ENCODE results near the gene PLA2G6.
"Not testable (repeated sequence)": the region's sequence is repeated elsewhere in the genome, so short reads cannot be mapped to it uniquely, and the experiment has no call there.

PLA2G6 gene

GRCh38 chr22:38085501-38085900, 96.1 kb downstream of the PLA2G6 start:
- ATAC-seq: no peak
- no peak overlapping the region for H3K4me3 Mint-ChIP-seq
- DNase-seq: no peak
- H3K27me3 Mint-ChIP-seq: peaks cover 38% of the 10 kb centered on the region
- H3K4me1 Mint-ChIP-seq: peaks cover 11% of the 10 kb centered on the region
- H3K9me3 Mint-ChIP-seq: no peaks in the 10 kb centered on the region
- H3K27ac Mint-ChIP-seq: peak overlapping the region in 1 of 2 donors; percentile 35

- ATAC-seq: no peak
- Mint-ChIP-seq H3K4me1 (peaks cover 11% of the 10 kb centered on the region), H3K9me3 (no peaks in the 10 kb centered on the region), H3K27ac (no peak overlapping the region), H3K27me3 (peaks cover 43% of the 10 kb centered on the region), H3K4me3 (no peak overlapping the region)
- DNase-seq: no peak
Measured at GRCh38 chr22:38085056-38085455, 96.6 kb downstream of the PLA2G6 start.

GRCh38 chr22:38083931-38084631, 97.5 kb downstream of the PLA2G6 start, which contains the start of gene SLC16A8:
Gene SLC16A8, minus strand, starts transcription at chr22:38084184. Its CDS starts 1,311 bp downstream, at chr22:38082873.
- Mint-ChIP-seq H3K4me3 (no peak within 1 kb of the TSS), H3K27me3 (peaks cover 52% of the 10 kb centered on the region), H3K4me1 (peaks cover 11% of the 10 kb centered on the region), H3K27ac (no peak within 1 kb of the TSS), H3K9me3 (no peaks in the 10 kb centered on the region)
- no peak for ATAC-seq
- DNase-seq: no peak

- DNase-seq (no peak), ATAC-seq (no peak)
- Mint-ChIP-seq H3K4me3 (no peak overlapping the region), H3K4me1 (peaks cover 11% of the 10 kb centered on the region), H3K27me3 (peaks cover 48% of the 10 kb centered on the region), H3K27ac (no peak overlapping the region), H3K9me3 (no peaks in the 10 kb centered on the region)
Measured at GRCh38 chr22:38082986-38083710, 98.5 kb downstream of the PLA2G6 start.

- Mint-ChIP-seq H3K27ac (no peak overlapping the region), H3K27me3 (peaks cover 43% of the 10 kb centered on the region), H3K9me3 (no peaks in the 10 kb centered on the region), H3K4me1 (peaks cover 11% of the 10 kb centered on the region), H3K4me3 (peak overlapping the region; percentile 29 to 68)
- peak in 1 of 2 donors; percentile 28 for DNase-seq
- ATAC-seq: peak; percentile 64
Measured at GRCh38 chr22:38081941-38082828, 99.4 kb downstream of the PLA2G6 start.

- no peaks in the 10 kb centered on the region for H3K9me3 Mint-ChIP-seq
- DNase-seq: no peak
- H3K4me1 Mint-ChIP-seq: peaks cover 11% of the 10 kb centered on the region
- peak overlapping the region; percentile 29 to 68 for H3K4me3 Mint-ChIP-seq
- H3K27ac Mint-ChIP-seq: no peak overlapping the region
- ATAC-seq: no peak
- peaks cover 43% of the 10 kb centered on the region for H3K27me3 Mint-ChIP-seq
Measured at GRCh38 chr22:38081636-38081940, 100.0 kb downstream of the PLA2G6 start.

- DNase-seq: no peak
- H3K27me3 Mint-ChIP-seq: peaks cover 43% of the 10 kb centered on the region
- ATAC-seq: peak; percentile 57
- H3K27ac Mint-ChIP-seq: no peak overlapping the region
- peaks cover 11% of the 10 kb centered on the region for H3K4me1 Mint-ChIP-seq
- H3K9me3 Mint-ChIP-seq: no peaks in the 10 kb centered on the region
- peak overlapping the region in 1 of 2 donors; percentile 56 for H3K4me3 Mint-ChIP-seq
Measured at GRCh38 chr22:38080850-38081635, 100.6 kb downstream of the PLA2G6 start.

- H3K9me3 Mint-ChIP-seq: no peaks in the 10 kb centered on the region
- H3K4me1 Mint-ChIP-seq: peaks cover 11% of the 10 kb centered on the region
- peaks cover 43% of the 10 kb centered on the region for H3K27me3 Mint-ChIP-seq
- no peak for DNase-seq
- H3K27ac Mint-ChIP-seq: no peak overlapping the region
- peak overlapping the region in 1 of 2 donors; percentile 56 for H3K4me3 Mint-ChIP-seq
- ATAC-seq: no peak
Measured at GRCh38 chr22:38080474-38080849, 101.2 kb downstream of the PLA2G6 start.

- Mint-ChIP-seq H3K4me3 (no peak overlapping the region), H3K9me3 (no peaks in the 10 kb centered on the region), H3K4me1 (peaks cover 11% of the 10 kb centered on the region), H3K27me3 (peaks cover 43% of the 10 kb centered on the region), H3K27ac (no peak overlapping the region)
- ATAC-seq (no peak), DNase-seq (no peak)
Measured at GRCh38 chr22:38079804-38080203, 101.8 kb downstream of the PLA2G6 start.

- not testable (repeated sequence) for ATAC-seq, DNase-seq, H3K4me3 Mint-ChIP-seq, H3K27ac Mint-ChIP-seq, H3K9me3 Mint-ChIP-seq
- H3K27me3 Mint-ChIP-seq: peaks cover 43% of the 10 kb centered on the region
- H3K4me1 Mint-ChIP-seq: peaks cover 11% of the 10 kb centered on the region
Measured at GRCh38 chr22:38079208-38079607, 102.4 kb downstream of the PLA2G6 start.

GRCh38 chr22:38078046-38078840, 103.4 kb downstream of the PLA2G6 start:
- H3K4me3 Mint-ChIP-seq: no peak overlapping the region
- H3K27me3 Mint-ChIP-seq: peaks cover 37% of the 10 kb centered on the region
- DNase-seq (no peak), ATAC-seq (no peak)
- no peaks in the 10 kb centered on the region for H3K9me3 Mint-ChIP-seq
- H3K27ac Mint-ChIP-seq: peak overlapping the region; percentile 72 to 89
- H3K4me1 Mint-ChIP-seq: peaks cover 11% of the 10 kb centered on the region

GRCh38 chr22:38077595-38077994, 104.0 kb downstream of the PLA2G6 start:
- no peak for ATAC-seq
- no peak overlapping the region for H3K4me3 Mint-ChIP-seq
- no peaks in the 10 kb centered on the region for H3K9me3 Mint-ChIP-seq
- peaks cover 31% of the 10 kb centered on the region for H3K27me3 Mint-ChIP-seq
- DNase-seq: no peak
- H3K4me1 Mint-ChIP-seq: peaks cover 10% of the 10 kb centered on the region
- H3K27ac Mint-ChIP-seq: peak overlapping the region in 1 of 2 donors; percentile 72

GRCh38 chr22:38077096-38077495, 104.5 kb downstream of the PLA2G6 start:
- H3K9me3 Mint-ChIP-seq: no peaks in the 10 kb centered on the region
- H3K27ac Mint-ChIP-seq: no peak overlapping the region
- H3K27me3 Mint-ChIP-seq: peaks cover 26% of the 10 kb centered on the region
- no peak overlapping the region for H3K4me3 Mint-ChIP-seq
- no peak for ATAC-seq
- H3K4me1 Mint-ChIP-seq: peaks cover 5% of the 10 kb centered on the region
- DNase-seq: no peak

- Mint-ChIP-seq H3K27me3 (peaks cover 18% of the 10 kb centered on the region), H3K9me3 (no peaks in the 10 kb centered on the region), H3K4me3 (no peak overlapping the region), H3K27ac (no peak overlapping the region), H3K4me1 (no peaks in the 10 kb centered on the region)
- ATAC-seq: no peak
- DNase-seq: no peak
Measured at GRCh38 chr22:38075961-38076360, 105.7 kb downstream of the PLA2G6 start.

All from stimulated activated naive CD8-positive, alpha-beta T cell treated with anti-CD3 and anti-CD28 coated beads, Interleukin-15, amount 100 ng/mL, for 72 hours (primary cell).